A549 (cell line): ENCODE data around the gene CXADR. TPM values are rescaled to one million over a fixed set of nuclear protein-coding genes. Genes with fewer than 3 reads are reported as not detected.

Source experiments
- ATAC-seq, 2 experiments: fragments of 200-7000 bp in 1 of 2; fragments of >200 bp in 1 of 2; cut with Nextera tagmentation in 1 of 2; cut with Tn5 transposase in 1 of 2; 3 replicates each; pipeline versions ENCODE4 v1.8.0 to v1.9.1; 2018 to 2020; ENCODE audit warnings: mild to moderate bottlenecking in 1 of 2, moderate library complexity in 1 of 2
- CTCF ChIA-PET: fragments of 300-600 bp; sonication (Branson Sonifier 250); formaldehyde crosslinking; extraction: SDS; loops from one replicate; lab custom pipeline; 2021; ENCODE audit warnings: antibody characterized with exemption, inconsistent platforms; lab: Yijun Ruan, JAX
- POLR2A ChIA-PET: fragments of 350-600 bp; formaldehyde crosslinking; extraction: SDS; loops from one replicate; lab custom pipeline; 2021; ENCODE audit warnings: antibody characterized with exemption, inconsistent platforms; lab: Yijun Ruan, JAX
- DNase-seq, 2 experiments: peaks; one replicate each; pipeline versions ENCODE4 v3.0.0 to v3.0.0-alpha.2; 2011 to 2016; ENCODE audit warnings: low read depth in 1 of 2, low spot score in 1 of 2
- FAIRE-seq: peaks from 2 replicates; lab custom pipeline; 2011; peaks lifted over from hg19 to GRCh38; lab: Jason Lieb, UNC
- H3K27ac ChIP-seq, 2 experiments: fragments of >200 bp; sonication (Bioruptor Twin); formaldehyde crosslinking; 3 replicates each; pipeline ENCODE4 v1.5.1; 2016 to 2017
- H3K4me1 ChIP-seq: fragments of >200 bp; sonication (Bioruptor Twin); formaldehyde crosslinking; 3 replicates; pipeline ENCODE4 v1.6.1; 2016
- H3K4me2 ChIP-seq: fragments of >200 bp; sonication (Bioruptor Twin); formaldehyde crosslinking; 3 replicates; pipeline ENCODE4 v1.6.1; 2016
- H3K4me3 ChIP-seq: fragments of >200 bp; sonication (Bioruptor Twin); formaldehyde crosslinking; 3 replicates; pipeline ENCODE4 v1.5.1; 2016
- H3K9me3 ChIP-seq: fragments of >200 bp; sonication (Bioruptor Twin); formaldehyde crosslinking; 3 replicates; pipeline ENCODE4 v1.6.1; 2016
- CEBPB ChIP-seq, 2 experiments: fragments of >200 bp in 1 of 2; sonication (Bioruptor Twin) in 1 of 2; formaldehyde crosslinking in 1 of 2; IDR thresholded peaks; 2 replicates each; pipeline ENCODE4 v1.6.1; 2012 to 2016
- CHD2 ChIP-seq: fragments of 150-350 bp; IDR thresholded peaks from 2 replicates; pipeline ENCODE4 v1.6.1; 2014; ENCODE audit warnings: low read length; ENCODE audit not compliant: partially characterized antibody
- CHD4 ChIP-seq: fragments of 200-600 bp; sonication (generic); IDR thresholded peaks from 2 replicates; pipeline ENCODE4 v1.6.1; 2016; ENCODE audit warnings: antibody characterized with exemption, mild to moderate bottlenecking, borderline replicate concordance
- CTCF ChIP-seq: fragments of >200 bp; sonication (Bioruptor Twin); formaldehyde crosslinking; IDR thresholded peaks from 3 replicates; pipeline ENCODE4 v1.5.1; 2016
- ESRRA ChIP-seq: fragments of 150-350 bp; IDR thresholded peaks from 2 replicates; pipeline ENCODE4 v1.6.1; 2014; ENCODE audit warnings: mild to moderate bottlenecking, low read length, borderline replicate concordance
- FOSB ChIP-seq: fragments of 250-450 bp; sonication (Bioruptor Pico); IDR thresholded peaks from 2 replicates; pipeline ENCODE4 v1.5.0; 2020; ENCODE audit warnings: mild to moderate bottlenecking, moderate library complexity
- FOSL2 ChIP-seq, 2 experiments: fragments of 450-650 bp in 1 of 2; fragments of >200 bp in 1 of 2; sonication (Bioruptor Twin) in 1 of 2; formaldehyde crosslinking; IDR thresholded peaks; 2 replicates each; pipeline versions ENCODE4 v1.5.0 to v1.6.1; 2016 to 2020; ENCODE audit warnings: mild to moderate bottlenecking in 1 of 2, moderate library complexity in 1 of 2
- FOXS1 ChIP-seq: fragments of 250-450 bp; sonication (Bioruptor Pico); IDR thresholded peaks from 2 replicates; pipeline ENCODE4 v1.5.0; 2020; ENCODE audit warnings: mild to moderate bottlenecking, moderate library complexity
- HOXA7 ChIP-seq: fragments of 250-450 bp; sonication (Bioruptor Pico); IDR thresholded peaks from 2 replicates; pipeline ENCODE4 v1.5.0; 2020; ENCODE audit warnings: mild to moderate bottlenecking, moderate library complexity
- KDM1A ChIP-seq: fragments of 200-600 bp; sonication (generic); IDR thresholded peaks from 2 replicates; pipeline ENCODE4 v1.6.1; 2016; ENCODE audit warnings: low read depth, mild to moderate bottlenecking
- MAZ ChIP-seq: fragments of 150-350 bp; IDR thresholded peaks from 2 replicates; pipeline ENCODE4 v1.6.1; 2014; ENCODE audit warnings: antibody characterized with exemption, low read depth, low read length, borderline replicate concordance
- NFE2L2 ChIP-seq: fragments of 150-350 bp; conservative IDR thresholded peaks from 2 replicates; pipeline ENCODE4 v1.6.1; 2014; ENCODE audit warnings: low read length
- PHF8 ChIP-seq: fragments of 200-600 bp; sonication (generic); IDR thresholded peaks from 2 replicates; pipeline ENCODE4 v1.6.1; 2016; ENCODE audit warnings: low read depth, mild to moderate bottlenecking, antibody characterized with exemption, moderate library complexity, borderline replicate concordance
- POLR2A ChIP-seq: IDR thresholded peaks from 2 replicates; pipeline ENCODE4 v1.6.1; 2012; ENCODE audit warnings: mild to moderate bottlenecking, low read length
- RAD21 ChIP-seq, 2 experiments: fragments of >200 bp in 1 of 2; sonication (Bioruptor Twin) in 1 of 2; formaldehyde crosslinking in 1 of 2; IDR thresholded peaks in 1 of 2; conservative IDR thresholded peaks in 1 of 2; 2 replicates in 1 of 2; 3 replicates in 1 of 2; pipeline ENCODE4 v1.6.1; 2012 to 2018; ENCODE audit warnings: inconsistent platforms in 1 of 2
- RARB ChIP-seq: fragments of 250-450 bp; sonication (Bioruptor Pico); IDR thresholded peaks from 2 replicates; pipeline ENCODE4 v1.8.0; 2021; ENCODE audit warnings: mild to moderate bottlenecking, moderate library complexity
- SMC3 ChIP-seq: fragments of >200 bp; sonication (Bioruptor Twin); formaldehyde crosslinking; IDR thresholded peaks from 3 replicates; pipeline ENCODE4 v1.6.1; 2018; ENCODE audit warnings: inconsistent platforms
- SREBF2 ChIP-seq: fragments of 450-650 bp; IDR thresholded peaks from 2 replicates; pipeline ENCODE4 v1.6.1; 2014; ENCODE audit warnings: mild to moderate bottlenecking, moderate library complexity
- TFCP2L1 ChIP-seq: fragments of 250-450 bp; sonication (Bioruptor Pico); IDR thresholded peaks from 2 replicates; pipeline ENCODE4 v1.5.0; 2021; ENCODE audit warnings: mild to moderate bottlenecking
- ZC3H11A ChIP-seq: fragments of 450-650 bp; IDR thresholded peaks from 2 replicates; pipeline ENCODE4 v1.6.1; 2014; ENCODE audit warnings: antibody characterized with exemption, mild to moderate bottlenecking
- ZFP36 ChIP-seq: fragments of 450-650 bp; IDR thresholded peaks from 2 replicates; pipeline ENCODE4 v1.6.1; 2014; ENCODE audit warnings: borderline replicate concordance; ENCODE audit not compliant: partially characterized antibody
- ZSCAN20 ChIP-seq: fragments of 250-450 bp; sonication (Bioruptor Pico); IDR thresholded peaks from 2 replicates; pipeline ENCODE4 v1.8.0; 2022; ENCODE audit warnings: mild to moderate bottlenecking, moderate library complexity
- WGBS: methylation state at CpG from one replicate; pipeline ENCODE4 v1.1.6; 2017; ENCODE audit errors: missing lambda C conversion rate; 5-methylcytosine and 5-hydroxymethylcytosine counted together
- polyA plus RNA-seq, 4 experiments: library from polyadenylated mRNA; depleted of rRNA in 3 of 4; stranded (reverse); fragments of >200 nt; fragmentation: RNase III in 1 of 4; extraction: RNeasy Plus Mini Kit Qiagen cat#74134 plus additional on column Dnase treatment in 1 of 4; gene quantifications; 2 replicates in 3 of 4; 3 replicates in 1 of 4; pipeline ENCODE4 v1.2.3, GENCODE V29; 2011 to 2017
- TF ChIP-seq, protein P1 (sequence below): IDR thresholded peaks from 2 replicates; pipeline ENCODE4 v1.6.1; 2012
- TF ChIP-seq, protein P2 (sequence below): fragments of >200 bp; sonication (Bioruptor Twin); formaldehyde crosslinking; IDR thresholded peaks from 2 replicates; pipeline ENCODE4 v1.6.1; 2016

Gene CXADR
- polyA plus RNA-seq, 2 of the 4 experiments (the other 2 are of a cell fraction) = 7.7 to 21.7 TPM

GRCh38 chr21:17554120-17554519 is 41.3 kb downstream of the CXADR start:
- ATAC-seq (no peak), FAIRE-seq (no peak)
- 50% methylated on average over 2 of the region's 2 CpGs for WGBS

DNA sequence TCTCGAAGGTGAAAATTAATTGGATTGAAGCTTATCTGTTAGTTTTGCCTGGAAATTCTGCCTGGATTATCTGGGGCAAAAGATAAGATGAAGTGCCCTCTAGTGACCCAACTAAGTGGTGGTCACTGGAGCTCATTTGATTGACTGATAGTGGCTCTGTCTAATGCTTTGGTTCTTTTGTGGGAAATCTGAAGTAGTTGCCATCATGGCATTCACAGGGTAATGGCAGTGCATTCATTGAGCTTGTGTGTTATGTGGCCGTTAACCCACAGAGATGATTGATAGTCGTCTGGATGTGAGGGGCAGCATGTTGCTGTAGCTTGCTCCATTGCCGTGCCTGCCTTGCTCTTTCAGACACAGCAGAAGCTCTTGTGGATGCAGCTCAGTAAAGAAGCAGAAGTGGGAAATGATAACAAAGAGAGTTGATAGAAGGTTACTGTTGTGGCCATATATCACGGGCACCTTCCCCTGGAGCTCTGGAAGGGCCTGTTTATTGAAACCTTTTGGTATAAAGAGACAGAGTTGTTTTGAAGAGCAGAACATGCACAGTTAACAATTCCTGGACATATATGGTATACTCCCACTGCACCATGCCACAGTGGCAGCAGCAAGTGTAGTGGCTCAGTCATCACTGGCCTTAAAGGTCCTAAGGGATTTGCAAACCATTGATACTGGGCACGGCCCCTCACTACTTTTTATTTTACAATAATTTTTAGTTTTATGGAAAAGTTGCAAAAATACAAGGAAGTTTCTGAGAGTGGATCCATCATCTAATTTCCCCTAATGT is 42.0 kb downstream of the CXADR start:
- H3K4me3 ChIP-seq = no peak overlapping the region
- peak; percentile 26 to 27 for DNase-seq
- no peak overlapping the region for H3K4me2 ChIP-seq
- no peak for TF ChIP-seq PHF8
- TF ChIP-seq ESRRA = no peak
- peak; percentile 67 to 70 for TF ChIP-seq RAD21 (conservative IDR thresholded peaks at IDR 0.05 in 1 of 2, IDR thresholded peaks at IDR 0.05 in 1 of 2)
- no peak for TF ChIP-seq ZC3H11A
- TF ChIP-seq SMC3 = peak; percentile 61
- peak; percentile 53 for TF ChIP-seq CTCF
- TF ChIP-seq, all 56 proteins: peak for 3
- CTCF ChIA-PET = interaction anchor here (0.6 to 2.2 kb wide), 29 partner anchors 8 to 238 kb away, joined by 3 to 66 read pairs (median 5); partner anchors contain the start of gene CXADR
- Histone ChIP-seq H3K9me3 (no peaks in the 10 kb centered on the region), H3K4me1 (no peaks in the 10 kb centered on the region), H3K27ac (no peak overlapping the region)
- POLR2A ChIA-PET = interaction anchor here (0.8 to 1.0 kb wide), 2 partner anchors 43 to 168 kb away, joined by 3 read pairs; no protein-coding TSS in a partner anchor
- no peak for FAIRE-seq
- ATAC-seq = peak in 1 of 2 experiments; percentile 81; a peak in 3 of 6 replicates
- 48% methylated on average over 6 of the region's 6 CpGs for WGBS

More at GRCh38 chr21:17554120-17554519, 41.3 kb downstream of the CXADR start:
- no peak for DNase-seq
- ChIA-PET CTCF (interaction anchor here (0.6 to 2.2 kb wide), 28 partner anchors 8 to 237 kb away, joined by 3 to 66 read pairs (median 5); partner anchors contain the start of gene CXADR), POLR2A (interaction anchor here (0.8 to 1.0 kb wide), 2 partner anchors 42 to 167 kb away, joined by 3 read pairs; no protein-coding TSS in a partner anchor)
- H3K27ac ChIP-seq = no peak overlapping the region
- no peaks in the 10 kb centered on the region for H3K9me3 ChIP-seq
- H3K4me2 ChIP-seq = no peak overlapping the region
- no peak for TF ChIP-seq CHD2
- no peak for TF ChIP-seq RARB (CRISPR knock-in tag)
- TF ChIP-seq ZC3H11A = no peak
- no peak for TF ChIP-seq FOXS1
- no peak for TF ChIP-seq CEBPB (IDR thresholded peaks at IDR 0.05)
- TF ChIP-seq NFE2L2 = no peak
- TF ChIP-seq POLR2A = no peak
- no peak for TF ChIP-seq FOSB (CRISPR knock-in tag)
- TF ChIP-seq ZFP36 = no peak
- no peak for TF ChIP-seq KDM1A
- no peak for TF ChIP-seq HOXA7 (CRISPR knock-in tag)
- TF ChIP-seq, protein P1, sequence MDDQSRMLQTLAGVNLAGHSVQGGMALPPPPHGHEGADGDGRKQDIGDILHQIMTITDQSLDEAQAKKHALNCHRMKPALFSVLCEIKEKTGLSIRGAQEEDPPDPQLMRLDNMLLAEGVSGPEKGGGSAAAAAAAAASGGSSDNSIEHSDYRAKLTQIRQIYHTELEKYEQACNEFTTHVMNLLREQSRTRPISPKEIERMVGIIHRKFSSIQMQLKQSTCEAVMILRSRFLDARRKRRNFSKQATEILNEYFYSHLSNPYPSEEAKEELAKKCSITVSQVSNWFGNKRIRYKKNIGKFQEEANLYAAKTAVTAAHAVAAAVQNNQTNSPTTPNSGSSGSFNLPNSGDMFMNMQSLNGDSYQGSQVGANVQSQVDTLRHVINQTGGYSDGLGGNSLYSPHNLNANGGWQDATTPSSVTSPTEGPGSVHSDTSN = no peak
- TF ChIP-seq ZSCAN20 (CRISPR knock-in tag) = no peak
- no peak for TF ChIP-seq FOSL2 (IDR thresholded peaks at IDR 0.05)
- TF ChIP-seq FOSL2 (CRISPR knock-in tag; IDR thresholded peaks at IDR 0.05) = no peak
- TF ChIP-seq TFCP2L1 (CRISPR knock-in tag) = no peak
- TF ChIP-seq, protein P2, sequence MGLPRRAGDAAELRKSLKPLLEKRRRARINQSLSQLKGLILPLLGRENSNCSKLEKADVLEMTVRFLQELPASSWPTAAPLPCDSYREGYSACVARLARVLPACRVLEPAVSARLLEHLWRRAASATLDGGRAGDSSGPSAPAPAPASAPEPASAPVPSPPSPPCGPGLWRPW = no peak
- TF ChIP-seq SREBF2 = no peak
- TF ChIP-seq CHD4 = no peak
- no peak for TF ChIP-seq MAZ
- no peak overlapping the region for H3K4me3 ChIP-seq
- no peaks in the 10 kb centered on the region for H3K4me1 ChIP-seq
